Skin epidermis (tissue), 12 donors: ENCODE results near the gene CD37.
A peak's percentile ranks its signal among the peaks of the same experiment; 100 is the strongest.

Experiments used
- H3K27ac ChIP-seq, 21 experiments: fragments of 200-600 bp; sonication (generic) in 11 of 21; one replicate each; pipeline ENCODE4 v1.5.0; 2020; ENCODE audit warnings: mild to moderate bottlenecking in 3 of 21, inconsistent platforms in 2 of 21, moderate library complexity in 2 of 21
- H3K4me3 ChIP-seq, 7 experiments: fragments of 200-600 bp; sonication (generic) in 2 of 7; one replicate each; pipeline ENCODE4 v1.5.0; 2020; ENCODE audit warnings: inconsistent platforms in 2 of 7, mild to moderate bottlenecking in 2 of 7, moderate library complexity in 1 of 7

The CD37 gene

DNA sequence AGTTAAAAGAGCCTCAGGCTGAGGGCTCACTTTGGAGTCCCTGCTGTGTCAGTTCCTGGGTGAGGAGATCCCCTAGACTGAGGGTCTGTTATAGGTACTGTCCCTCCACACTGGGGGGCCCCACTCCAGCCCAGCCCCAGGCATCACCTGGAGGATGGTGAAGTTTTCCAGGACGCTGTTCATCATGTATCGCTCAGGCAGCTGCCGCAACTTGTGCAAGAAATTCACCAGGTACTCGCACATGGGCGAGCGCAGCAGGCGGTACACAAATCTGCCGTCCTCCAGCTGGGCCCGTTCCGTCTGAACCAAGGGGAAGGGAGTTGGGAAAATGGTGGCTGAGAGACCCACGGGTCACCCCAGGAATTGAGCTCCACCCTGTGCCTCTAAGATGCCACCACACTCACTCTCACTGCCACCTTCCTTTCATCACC is 7.1 kb downstream of the CD37 start:
- H3K4me3 ChIP-seq: no peak overlapping the region
- no peak overlapping the region for H3K27ac ChIP-seq

DNA sequence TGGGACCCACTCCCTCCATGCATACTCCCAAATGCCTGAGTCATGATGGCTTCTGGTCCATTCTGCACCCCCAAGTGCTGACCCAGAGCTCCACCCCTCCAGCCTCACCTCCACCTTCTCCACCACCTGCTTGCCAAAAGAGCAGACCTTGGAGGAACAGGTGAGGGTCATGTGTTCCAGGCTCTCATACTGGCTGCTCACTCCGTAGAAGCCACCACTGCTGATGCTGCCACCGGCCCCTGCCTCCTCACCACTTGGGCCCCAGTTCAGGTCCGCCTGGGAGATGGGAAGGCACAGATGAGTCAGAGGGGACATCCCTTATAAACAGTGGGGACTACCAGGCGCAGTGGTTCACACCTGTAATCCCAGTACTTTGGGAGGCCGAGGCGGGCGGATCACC is 7.9 kb downstream of the CD37 start:
- Histone ChIP-seq H3K4me3 (no peak overlapping the region), H3K27ac (no peak overlapping the region)

DNA sequence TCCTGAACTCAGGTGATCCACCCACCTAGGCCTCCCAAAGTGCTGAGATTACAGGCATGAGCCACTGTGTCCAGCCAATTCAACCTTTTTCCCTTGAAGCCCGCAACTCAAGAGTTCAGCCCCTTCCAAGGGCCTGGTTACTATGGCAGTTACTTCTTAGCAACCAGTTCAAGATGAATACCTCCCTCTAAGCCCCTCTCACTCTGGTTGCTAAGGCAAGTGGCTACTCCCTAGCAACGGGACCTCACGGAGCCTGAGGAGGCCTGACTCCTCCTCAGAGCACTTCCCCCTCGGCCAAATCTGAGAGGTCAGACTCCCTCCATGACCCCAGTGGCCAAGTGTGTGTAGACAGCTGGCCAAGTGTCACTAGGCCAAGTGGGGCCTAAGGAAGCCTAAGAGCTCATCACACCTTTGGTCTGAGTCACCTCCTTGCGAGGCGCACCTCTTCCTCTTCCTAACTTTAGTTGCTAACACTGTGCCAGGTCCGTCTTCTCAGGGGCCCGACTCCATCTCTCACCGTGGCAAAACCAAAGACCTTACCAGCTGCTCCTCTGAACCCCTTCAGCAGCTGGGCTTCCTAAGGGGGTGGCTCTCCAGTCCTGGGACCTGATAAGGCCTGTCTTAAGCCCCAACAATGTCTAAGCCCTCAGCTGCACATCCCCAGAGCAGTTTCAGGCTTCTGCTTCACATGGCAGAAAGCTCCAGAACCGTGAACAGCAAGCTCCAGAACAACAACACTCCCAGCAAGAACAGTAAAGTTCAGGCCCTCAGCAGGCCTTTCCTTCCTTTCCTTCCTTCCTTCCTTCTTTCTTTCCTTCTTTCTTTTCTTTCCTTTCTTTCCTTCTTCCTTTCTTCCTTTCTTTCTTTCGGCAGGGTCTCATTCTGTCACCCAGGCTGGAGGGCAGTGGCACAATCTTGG is 9.6 kb downstream of the CD37 start:
- H3K27ac ChIP-seq: peak overlapping the region in 1 of 21 experiments; percentile 33
- H3K4me3 ChIP-seq: no peak overlapping the region

DNA sequence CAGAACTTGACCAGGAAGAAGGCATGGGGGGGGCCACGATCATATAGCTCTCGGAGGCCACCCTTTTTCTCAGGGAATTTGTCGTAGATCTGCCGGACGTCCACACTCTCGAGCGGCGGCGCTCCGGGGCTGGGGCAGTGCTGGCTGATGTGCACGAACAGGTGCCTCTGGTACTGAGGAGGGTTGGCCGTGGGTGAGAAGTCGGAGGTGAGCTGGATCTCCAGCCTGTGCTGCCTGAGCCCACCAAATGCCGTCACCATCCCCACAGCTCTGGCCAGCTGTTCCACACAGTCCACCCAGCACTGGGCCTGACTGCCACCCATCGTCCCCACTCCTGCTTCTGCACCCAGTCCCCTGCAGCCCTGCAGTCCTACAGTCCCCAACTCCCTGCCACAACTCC is 12.0 kb downstream of the CD37 start:
- Histone ChIP-seq H3K4me3 (no peak overlapping the region), H3K27ac (no peak overlapping the region)

DNA sequence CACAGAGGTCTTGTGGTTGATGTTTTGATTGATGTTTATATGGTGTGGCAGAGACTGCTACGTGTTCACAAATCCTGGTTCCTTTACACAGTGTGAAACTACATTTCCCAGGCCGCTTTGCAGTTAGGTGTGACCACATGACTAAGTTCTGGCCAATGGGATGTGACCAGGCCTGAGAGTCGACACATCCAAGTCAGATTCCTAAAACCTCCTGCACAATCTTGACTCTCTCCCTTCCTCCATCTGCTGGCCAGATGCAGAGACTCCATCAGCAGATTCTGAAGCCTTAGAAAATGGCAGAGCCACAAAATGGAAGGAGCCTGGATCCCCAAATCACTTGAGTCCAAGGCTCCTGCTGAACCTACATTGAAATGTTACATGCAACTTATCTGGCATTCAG is 12.6 kb downstream of the CD37 start:
- H3K27ac ChIP-seq: no peak overlapping the region

DNA sequence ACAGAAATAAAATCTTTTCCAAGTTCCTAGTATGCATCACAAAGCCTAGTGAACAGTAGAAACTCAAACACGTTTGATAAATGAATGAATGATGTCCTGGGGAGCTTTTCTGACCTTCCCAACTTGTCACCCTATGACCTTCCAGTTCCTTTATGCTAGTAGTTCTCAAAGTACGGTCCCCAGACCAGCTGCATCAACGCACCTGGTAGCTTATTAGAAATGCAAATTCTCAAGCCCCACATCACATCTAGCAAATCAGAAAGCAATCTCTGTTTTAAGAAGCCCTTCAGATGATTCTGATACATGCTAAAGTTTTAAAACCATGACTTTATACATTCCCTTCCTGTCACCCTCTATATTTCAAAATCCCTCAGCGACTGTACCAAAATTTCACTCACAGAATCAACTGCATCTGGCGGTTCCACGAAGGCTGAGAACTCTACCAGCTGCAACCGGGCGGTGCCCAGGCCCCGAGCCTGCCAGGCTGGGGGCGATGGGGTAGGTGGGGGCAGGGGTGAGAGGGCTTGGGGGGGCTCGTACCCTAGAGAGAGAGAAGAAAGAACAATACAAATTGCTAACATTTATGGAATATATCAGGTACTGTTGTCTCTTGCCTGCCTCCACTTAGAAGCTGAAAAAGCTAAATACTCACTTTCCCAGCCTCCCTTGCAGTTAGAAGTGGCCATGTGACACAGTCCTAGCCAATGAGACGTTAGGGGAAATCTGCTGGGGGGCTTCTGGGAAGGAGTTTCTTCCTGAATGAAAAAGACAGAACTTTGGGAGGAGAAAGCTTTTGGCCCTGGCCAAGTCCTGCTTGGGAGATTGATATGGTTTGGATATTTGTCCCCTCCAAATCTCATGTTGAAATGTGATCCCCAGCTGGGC is 13.3 kb downstream of the CD37 start:
- no peak overlapping the region for H3K27ac ChIP-seq
- no peak overlapping the region for H3K4me3 ChIP-seq

More for the DNA sequence above, 12.6 kb downstream of the CD37 start:
- no peak overlapping the region for H3K4me3 ChIP-seq

DNA sequence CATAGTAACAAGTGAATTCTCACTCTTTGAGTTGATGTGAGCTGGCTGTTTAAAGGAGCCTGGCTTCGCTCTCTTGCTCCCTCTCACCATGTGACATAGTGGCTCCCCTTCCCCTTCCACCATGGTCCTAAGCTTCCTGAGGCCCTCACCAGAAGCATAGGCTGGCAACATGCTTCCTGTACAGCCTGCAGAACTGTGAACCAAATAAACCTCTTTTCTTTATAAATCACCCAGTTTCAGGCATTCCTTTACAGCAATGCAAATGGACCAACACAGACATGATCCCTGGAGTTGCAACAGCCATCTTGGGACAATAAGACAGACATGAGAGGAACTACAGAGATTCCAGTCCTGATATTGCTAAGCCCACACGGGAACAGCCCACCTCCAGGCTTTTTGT is 14.4 kb downstream of the CD37 start:
- Histone ChIP-seq H3K4me3 (no peak overlapping the region), H3K27ac (no peak overlapping the region)

DNA sequence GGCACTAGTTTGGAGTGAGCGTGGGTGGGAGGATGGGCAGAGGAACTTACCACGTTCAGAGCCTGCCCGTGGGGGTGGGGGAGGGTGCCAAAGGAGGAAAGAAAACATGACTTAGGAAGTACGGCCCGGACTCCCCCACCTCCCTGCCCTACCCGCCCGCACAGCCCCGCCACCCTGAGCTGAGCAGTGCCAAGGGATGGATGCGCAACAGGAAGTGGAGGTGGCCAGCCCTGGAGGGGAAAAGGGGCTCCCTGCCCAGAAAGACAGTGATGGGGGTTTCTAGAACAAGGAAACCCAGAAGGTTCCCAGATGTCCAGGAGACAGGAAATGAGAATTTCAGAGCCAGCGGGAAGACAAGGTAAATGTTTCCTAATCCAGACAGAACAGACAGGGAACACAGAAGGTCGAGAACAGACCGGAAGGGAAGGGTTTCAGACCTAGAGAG is 20.7 kb downstream of the CD37 start:
- Histone ChIP-seq H3K4me3 (no peak overlapping the region), H3K27ac (peak overlapping the region in 5 of 21 experiments; percentile 8 to 43 (median 37))

DNA sequence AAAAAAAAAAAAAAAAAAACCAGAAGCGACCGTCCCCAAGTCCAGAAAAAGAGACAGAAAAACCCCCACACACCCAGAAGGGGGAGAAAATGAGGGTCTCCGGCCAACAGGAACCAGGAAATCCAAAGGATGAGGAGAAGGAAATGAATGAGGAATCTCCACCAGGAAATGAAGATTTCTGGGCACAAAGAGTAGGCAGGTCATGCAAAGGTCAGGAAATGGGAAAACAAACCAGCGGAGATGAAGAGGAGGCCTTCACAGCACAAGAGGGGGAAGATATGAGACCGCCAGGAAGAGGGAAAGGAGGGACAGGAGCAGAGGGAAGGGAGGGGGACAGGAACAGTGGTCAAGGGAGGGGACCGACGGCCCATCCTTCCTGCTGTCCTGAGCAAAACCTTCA is 21.2 kb downstream of the CD37 start:
- Histone ChIP-seq H3K27ac (peak overlapping the region in 2 of 21 experiments; percentile 42 to 43), H3K4me3 (no peak overlapping the region)

DNA sequence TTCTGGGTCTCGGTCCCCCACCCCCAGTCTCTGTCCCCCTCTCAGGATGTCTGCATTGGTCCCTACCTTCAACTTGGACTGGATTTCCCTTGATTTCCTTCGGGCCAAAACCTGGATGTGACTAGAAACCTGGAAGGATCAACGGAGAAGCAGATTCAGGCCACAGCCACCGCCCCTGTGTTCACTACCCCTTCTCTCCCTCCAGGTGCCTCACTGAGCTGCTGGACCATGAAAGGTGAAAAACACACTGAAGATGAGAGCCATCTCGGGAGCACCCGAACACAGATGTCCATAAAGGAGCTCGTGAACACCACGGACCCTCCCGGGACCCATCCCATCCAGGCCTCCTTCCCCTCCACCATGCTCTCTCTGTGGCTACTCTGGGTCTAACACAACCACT is 22.0 kb downstream of the CD37 start:
- Histone ChIP-seq H3K4me3 (no peak overlapping the region), H3K27ac (peak overlapping the region in 4 of 21 experiments; percentile 3 to 43 (median 20))

DNA sequence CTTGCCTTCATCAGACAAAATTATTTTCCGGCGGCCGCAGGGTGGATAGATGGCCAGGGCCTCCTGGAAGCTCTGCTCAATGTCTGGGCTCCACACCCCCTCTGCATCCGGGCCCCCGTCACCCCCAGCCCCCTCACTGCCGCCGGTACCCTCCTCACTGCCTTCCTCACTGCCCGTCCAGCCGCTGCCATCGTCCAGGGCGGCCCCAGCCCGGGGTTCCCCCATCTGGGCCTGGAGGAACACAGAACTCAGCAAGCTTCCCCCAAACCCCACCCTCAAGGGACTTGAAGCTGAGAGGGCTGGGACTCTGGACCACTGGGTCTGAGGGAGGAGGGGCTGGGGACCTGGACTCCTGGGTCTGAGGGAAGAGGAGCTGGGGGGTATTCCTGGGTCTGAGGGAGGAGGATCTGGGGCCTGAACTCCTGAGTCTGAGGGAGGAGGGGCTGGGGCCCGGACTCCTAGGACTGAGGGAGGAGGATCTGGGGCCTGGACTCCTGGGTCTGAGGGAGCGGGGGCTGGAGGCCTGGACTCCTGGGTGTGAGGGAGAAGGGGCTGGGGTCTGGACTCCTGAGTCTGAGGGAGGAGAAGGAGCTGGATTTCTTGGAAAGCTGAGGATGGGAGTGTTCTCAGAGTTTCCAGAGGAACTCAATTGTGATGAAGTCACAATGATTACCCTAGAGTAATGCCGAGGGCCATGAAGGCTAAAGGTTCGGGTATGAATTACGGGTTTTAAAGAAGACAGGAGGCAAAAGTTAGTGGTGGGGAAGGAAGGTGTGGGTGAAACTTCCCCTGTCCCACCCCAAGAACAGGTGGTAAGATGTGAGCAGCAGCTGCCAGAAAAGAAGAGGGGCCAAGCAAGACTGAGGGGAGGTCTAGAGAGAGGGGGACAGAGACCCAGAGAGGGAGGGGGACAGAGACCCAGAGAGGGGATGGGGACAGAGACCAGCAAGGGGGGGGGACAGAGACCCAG is 24.9 kb downstream of the CD37 start:
- H3K27ac ChIP-seq: peak overlapping the region in 10 of 21 experiments; percentile 83 to 94 (median 89)
- H3K4me3 ChIP-seq: no peak overlapping the region

DNA sequence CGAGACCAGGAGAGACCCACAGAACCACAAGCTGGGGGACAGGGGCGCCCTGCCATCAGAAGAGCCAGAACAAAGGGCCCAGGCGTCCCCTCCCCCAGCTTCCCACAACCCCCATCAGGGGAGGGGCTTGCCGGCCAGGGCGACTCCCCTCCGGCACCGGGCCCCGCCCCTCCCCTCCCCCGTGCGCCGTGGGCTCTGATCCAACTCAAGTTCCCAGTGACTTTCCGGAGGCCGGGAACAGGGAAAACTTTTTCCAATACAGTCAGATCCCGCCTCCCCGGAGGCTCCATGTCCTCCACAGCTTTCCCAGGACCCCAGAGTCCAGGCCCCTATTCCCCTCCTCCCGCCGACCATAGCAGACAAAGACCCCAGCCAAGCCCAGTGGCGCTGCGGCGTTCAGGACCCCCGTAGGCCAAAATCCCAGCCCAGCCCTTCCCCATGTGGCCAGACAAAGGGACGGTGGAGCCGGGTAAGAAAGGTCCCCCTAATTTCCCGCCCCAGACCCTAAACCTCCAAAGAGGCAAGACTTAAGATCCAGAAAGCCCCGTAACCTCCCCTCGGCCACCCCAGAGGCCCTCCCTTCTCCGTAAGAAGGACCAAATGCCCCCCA is 26.3 kb downstream of the CD37 start:
- Histone ChIP-seq H3K27ac (peak overlapping the region; percentile 51 to 94 (median 86)), H3K4me3 (peak overlapping the region; percentile 40 to 65 (median 55))

DNA sequence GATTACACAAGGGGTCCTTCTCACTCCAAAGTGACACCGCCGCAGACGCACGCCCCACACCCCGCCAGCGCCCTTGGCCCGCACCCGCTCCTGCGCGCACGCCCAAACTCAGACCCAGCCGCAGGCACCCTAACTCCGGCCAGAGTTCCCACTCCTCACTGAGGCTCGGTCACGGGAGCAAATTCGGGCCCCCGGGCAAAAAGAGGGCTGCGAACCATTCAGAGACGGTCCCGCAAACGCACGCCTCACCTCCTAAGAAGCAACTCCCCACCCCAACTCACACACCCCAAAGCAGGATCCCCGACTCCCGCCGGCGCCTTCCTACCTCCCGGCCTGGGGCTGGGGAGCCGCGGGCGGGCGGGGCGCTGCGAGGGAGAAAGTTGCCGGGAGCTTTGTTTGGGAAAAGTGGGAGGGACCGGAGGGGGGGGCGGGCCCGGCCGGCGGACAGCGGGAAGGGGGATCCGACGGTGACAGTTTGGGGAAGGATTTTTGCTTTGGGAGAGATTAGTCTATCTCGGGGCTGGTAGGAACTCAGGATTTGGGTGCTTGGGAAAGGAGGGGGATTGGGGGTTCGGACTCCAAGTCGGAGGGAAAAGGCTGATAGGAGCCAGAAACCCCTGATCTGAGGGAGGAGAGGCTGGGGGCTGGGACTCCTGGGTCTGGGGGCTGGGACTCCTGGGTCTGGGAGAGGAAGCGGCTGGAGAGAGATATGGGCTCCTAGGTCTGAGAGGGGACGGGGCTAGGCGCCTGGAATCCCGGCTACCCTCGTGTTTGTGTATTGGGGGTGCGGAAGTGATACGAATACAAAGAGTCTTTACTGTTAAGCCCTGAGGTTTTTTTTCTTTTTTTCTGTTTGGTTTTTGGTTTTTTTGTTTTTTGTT is 27.1 kb downstream of the CD37 start, which contains the start of gene TEAD2:
TEAD2 (minus strand) TSS at position 369 of the 881 bp plus-strand sequence. CDS start 2,341 bp downstream, outside the sequence.
- peak within 1 kb of the TSS; percentile 51 to 94 (median 86) for H3K27ac ChIP-seq
- H3K4me3 ChIP-seq: peak within 1 kb of the TSS; percentile 40 to 65 (median 55)

DNA sequence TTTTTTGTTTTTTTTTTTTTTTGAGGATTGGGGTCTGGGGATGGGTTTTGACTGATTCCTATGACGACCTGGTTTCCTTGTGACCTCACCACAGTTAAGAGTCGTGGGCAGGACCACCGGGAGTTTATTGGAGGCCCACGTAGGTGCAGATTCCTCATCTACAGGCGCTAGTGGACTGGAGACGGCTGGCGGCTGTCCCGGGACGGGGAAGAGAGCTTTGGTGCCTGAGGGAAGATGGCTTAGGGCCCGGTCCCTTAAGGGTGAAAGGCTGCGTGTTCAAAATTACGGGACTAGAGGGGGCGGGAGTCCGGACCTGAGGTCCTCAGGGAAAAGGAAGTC is 27.7 kb downstream of the CD37 start:
- Histone ChIP-seq H3K4me3 (peak overlapping the region; percentile 40 to 65 (median 55)), H3K27ac (peak overlapping the region in 16 of 21 experiments; percentile 49 to 94 (median 86))

DNA sequence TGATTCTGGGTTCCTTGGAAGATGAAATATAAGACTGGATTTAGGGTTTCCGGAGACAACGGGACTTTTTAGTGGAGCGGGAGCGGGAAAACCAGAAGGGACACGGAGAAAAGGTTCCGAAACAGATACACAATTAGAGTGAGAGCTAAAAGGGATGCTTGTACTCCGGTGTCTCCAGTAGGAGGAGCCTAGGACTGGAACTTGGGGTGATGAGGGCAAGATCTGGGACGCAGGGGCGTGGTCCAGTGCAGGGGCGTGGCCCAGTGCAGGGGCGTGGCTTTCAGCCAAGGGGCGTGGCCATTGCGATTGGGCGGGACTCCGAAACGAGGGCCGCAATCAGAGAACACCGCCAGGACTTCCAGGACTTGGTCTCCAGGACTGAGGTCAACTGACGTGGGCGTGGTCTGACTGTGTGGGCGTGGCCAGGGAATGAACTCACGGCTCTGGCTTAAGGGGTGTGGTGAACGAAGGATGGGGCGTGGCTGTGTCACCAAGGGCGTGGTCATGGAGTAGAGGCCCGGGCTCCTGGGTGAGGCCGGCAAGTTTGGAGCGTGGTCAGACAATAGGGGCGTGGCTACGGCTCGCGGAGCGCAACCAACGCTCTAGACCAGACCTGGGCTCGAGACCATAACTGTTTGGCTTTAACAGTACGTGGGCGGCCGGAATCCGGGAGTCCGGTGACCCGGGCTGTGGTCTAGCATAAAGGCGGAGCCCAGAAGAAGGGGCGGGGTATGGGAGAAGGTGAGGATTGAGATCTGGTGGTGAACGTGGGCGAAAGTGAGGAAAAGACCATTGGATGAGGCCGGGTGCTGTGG is 28.3 kb downstream of the CD37 start, which contains the start of gene DKKL1:
DKKL1 (plus strand) TSS at position 610 of the 815 bp plus-strand sequence; CDS start at position 732, 122 bp downstream.
- Histone ChIP-seq H3K27ac (peak within 1 kb of the TSS in 20 of 21 experiments; percentile 49 to 94 (median 85)), H3K4me3 (peak within 1 kb of the TSS; percentile 40 to 65 (median 55))

DNA sequence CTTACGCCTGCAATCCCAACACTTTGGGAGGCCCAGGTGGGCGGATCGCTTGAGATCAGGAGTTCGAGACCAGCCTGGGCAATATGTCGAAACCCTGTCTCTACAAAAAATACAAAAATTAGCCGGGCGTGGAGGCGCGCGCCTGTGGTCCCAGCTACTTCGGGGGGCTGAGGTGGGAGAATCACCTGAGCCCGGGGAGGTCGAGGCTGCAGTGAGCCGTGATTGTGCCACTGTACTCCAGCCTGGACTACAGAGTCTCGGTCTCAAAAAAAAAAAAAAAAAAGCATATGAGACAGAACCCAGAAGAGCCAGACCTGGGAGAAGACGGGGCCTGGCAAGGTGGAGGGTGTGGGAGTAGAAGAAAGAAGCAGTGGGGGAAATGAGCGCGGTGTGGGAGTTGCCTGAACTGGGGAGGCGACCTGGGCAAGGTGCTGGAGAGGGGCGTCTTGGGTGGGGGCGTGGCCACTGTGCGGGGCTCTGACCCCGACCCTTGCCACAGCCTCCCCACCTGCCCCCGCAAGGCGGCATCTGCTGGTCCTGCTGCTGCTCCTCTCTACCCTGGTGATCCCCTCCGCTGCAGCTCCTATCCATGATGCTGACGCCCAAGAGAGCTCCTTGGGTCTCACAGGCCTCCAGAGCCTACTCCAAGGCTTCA is 29.0 kb downstream of the CD37 start:
- Histone ChIP-seq H3K4me3 (no peak overlapping the region), H3K27ac (peak overlapping the region in 3 of 21 experiments; percentile 40 to 63 (median 49))
